ENCODE measurements around the gene NKX2-1. TPM values are rescaled to one million over a fixed set of nuclear protein-coding genes. Genes with fewer than 3 reads are reported as not detected.

NKX2-1 gene
- polyA plus RNA-seq, 1 experiment = not detected

GRCh38 chr14:36524874-36525745, 5.1 kb upstream of the NKX2-1 start:
- POLR2A ChIA-PET = no interaction called here
- H3K4me3 ChIP-seq (ENCODE audit: low read depth, low read length) = no peak overlapping the region
- H3K36me3 ChIP-seq (ENCODE audit: control insufficient read depth, insufficient read depth, low read length) = no peaks in the 10 kb centered on the region
- DNase-seq (ENCODE audit: low read depth) = no peak
- H3K27me3 ChIP-seq (ENCODE audit: control insufficient read depth, insufficient read depth, low read length) = peaks cover 49% of the 10 kb centered on the region
- TF ChIP-seq, protein P1, sequence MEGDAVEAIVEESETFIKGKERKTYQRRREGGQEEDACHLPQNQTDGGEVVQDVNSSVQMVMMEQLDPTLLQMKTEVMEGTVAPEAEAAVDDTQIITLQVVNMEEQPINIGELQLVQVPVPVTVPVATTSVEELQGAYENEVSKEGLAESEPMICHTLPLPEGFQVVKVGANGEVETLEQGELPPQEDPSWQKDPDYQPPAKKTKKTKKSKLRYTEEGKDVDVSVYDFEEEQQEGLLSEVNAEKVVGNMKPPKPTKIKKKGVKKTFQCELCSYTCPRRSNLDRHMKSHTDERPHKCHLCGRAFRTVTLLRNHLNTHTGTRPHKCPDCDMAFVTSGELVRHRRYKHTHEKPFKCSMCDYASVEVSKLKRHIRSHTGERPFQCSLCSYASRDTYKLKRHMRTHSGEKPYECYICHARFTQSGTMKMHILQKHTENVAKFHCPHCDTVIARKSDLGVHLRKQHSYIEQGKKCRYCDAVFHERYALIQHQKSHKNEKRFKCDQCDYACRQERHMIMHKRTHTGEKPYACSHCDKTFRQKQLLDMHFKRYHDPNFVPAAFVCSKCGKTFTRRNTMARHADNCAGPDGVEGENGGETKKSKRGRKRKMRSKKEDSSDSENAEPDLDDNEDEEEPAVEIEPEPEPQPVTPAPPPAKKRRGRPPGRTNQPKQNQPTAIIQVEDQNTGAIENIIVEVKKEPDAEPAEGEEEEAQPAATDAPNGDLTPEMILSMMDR (IDR thresholded peaks at IDR 0.05; ENCODE audit: insufficient read depth, low read depth, low read length) = peak; percentile 40
- CTCF ChIA-PET = interaction anchor here (1.5 to 2.4 kb wide), 3 partner anchors 9 to 455 kb away, joined by 4 to 12 read pairs (median 5); no protein-coding TSS in a partner anchor

DNA sequence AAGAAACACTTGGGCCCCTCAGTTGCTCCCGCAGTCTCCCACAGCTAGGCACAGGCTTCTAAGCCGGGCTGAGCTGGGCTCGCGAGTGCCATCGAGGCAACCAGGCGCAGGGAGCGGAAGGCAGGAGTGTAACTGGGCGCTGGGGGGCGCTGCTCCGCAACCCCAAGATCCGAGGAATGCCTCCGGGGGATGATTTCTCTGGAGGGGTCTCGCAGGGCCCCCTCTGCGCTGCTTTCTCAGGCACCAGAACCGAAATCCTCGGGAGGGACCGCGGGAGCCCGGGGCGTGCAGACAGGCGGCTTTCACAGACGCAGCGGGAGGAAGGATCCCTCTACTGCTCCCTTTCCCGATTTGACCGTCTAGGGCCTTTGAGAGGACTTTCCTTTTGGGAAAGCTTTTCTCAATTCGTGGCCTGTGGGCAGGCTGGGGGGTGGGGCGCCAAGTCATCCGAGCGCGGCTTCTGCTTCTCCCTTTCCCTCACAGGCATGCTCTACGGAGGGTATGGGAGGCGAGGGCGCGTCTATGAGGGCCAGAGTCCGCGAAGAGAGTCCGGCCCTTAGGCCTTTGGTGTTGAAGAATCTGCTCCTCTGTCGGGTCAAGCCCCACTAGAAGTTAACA, 4.3 kb upstream of the NKX2-1 start:
- no peak for DNase-seq (ENCODE audit: low read depth)
- peaks cover 55% of the 10 kb centered on the region for H3K27me3 ChIP-seq (ENCODE audit: control insufficient read depth, insufficient read depth, low read length)
- H3K4me3 ChIP-seq (ENCODE audit: low read depth, low read length) = no peak overlapping the region
- TF ChIP-seq, protein P1 (IDR thresholded peaks at IDR 0.05; ENCODE audit: insufficient read depth, low read depth, low read length) = no peak
- ChIA-PET POLR2A (no interaction called here), CTCF (interaction anchor here (1.7 kb wide), 1 partner anchor 454 kb away, joined by 5 read pairs; no protein-coding TSS in a partner anchor)
- H3K36me3 ChIP-seq (ENCODE audit: control insufficient read depth, insufficient read depth, low read length) = no peaks in the 10 kb centered on the region

DNA sequence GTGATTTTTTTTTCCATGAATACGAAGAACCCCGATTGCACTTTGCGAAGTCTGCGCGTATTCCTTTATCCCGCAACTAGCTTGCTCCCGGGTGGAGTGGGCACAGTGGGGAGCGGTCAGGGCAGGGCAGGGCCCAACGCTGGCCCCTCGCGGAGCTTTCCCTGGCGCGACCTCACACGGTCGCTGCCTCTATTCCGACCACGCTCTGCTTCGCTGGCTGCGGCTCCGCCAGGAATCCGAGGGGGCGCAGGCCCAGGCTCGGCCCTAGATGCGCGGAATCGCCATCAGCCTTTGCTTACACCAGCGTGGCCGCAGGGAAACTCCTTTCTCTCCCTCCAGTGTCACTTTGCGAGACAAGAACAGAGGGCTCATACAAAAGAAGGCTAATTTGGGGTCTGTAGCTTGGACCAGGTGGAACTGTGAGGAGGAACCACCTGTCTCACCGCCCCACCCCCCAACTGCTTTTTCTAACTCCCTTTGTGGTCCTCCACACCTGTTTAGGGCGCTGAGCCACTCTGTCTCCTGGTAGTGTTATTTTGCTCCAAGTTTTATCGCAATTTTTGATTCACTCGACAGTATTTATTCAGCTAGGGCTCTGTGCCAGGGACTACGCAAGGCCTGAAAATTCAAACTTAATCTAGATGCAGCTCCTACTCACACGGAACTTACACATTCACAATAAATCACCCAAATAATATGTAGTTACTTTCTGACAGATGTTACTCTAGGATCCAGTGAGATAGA, 3.1 kb upstream of the NKX2-1 start:
- Histone ChIP-seq H3K36me3 (ENCODE audit: control insufficient read depth, insufficient read depth, low read length) (no peaks in the 10 kb centered on the region), H3K27me3 (ENCODE audit: control insufficient read depth, insufficient read depth, low read length) (peaks cover 66% of the 10 kb centered on the region), H3K4me3 (ENCODE audit: low read depth, low read length) (no peak overlapping the region)
- DNase-seq (ENCODE audit: low read depth) = no peak
- ChIA-PET POLR2A (no interaction called here), CTCF (no interaction called here)
- TF ChIP-seq, protein P1 (IDR thresholded peaks at IDR 0.05; ENCODE audit: insufficient read depth, low read depth, low read length) = no peak

DNA sequence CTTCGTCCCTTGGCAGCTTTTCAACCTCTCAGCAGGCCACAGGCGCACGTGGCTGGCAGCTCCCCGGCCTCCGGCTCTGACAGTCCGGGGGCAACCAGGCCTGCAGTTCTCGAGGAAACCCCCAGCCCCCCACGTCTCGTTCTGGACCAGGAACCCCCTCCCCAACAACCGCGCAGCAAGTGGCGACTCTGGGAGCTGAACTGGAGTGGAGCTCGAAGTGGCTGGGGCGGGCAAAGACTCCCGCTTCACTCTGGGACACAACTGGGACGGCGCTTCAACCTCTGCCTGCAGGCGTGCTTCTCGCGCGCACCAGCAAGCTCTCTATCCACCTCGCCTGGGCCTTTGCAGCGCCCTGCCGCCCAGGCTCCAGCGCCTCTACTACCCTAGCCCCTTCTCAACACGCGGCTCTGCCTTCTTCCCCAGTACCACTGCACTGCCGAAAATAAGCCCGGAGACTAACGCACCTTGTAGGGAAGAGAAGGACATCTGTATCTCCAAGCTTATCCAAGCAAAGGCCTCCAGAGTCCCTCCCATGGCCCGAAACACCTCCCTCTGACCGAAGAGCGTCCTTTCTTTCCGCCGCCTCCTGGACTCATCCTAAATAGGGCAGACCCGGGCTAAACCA, 2.4 kb upstream of the NKX2-1 start:
- TF ChIP-seq, protein P1 (IDR thresholded peaks at IDR 0.05; ENCODE audit: insufficient read depth, low read depth, low read length) = no peak
- Histone ChIP-seq H3K36me3 (ENCODE audit: control insufficient read depth, insufficient read depth, low read length) (no peaks in the 10 kb centered on the region), H3K4me3 (ENCODE audit: low read depth, low read length) (no peak overlapping the region), H3K27me3 (ENCODE audit: control insufficient read depth, insufficient read depth, low read length) (peaks cover 71% of the 10 kb centered on the region)
- DNase-seq (ENCODE audit: low read depth) = no peak
- ChIA-PET CTCF (interaction anchor here (2.4 kb wide), 1 partner anchor 31 kb away, joined by 10 read pairs; no protein-coding TSS in a partner anchor), POLR2A (no interaction called here)
